NB4 (cell line): Measurements from ENCODE around the gene AFF3.

Source experiments
- DNase-seq: peaks from one replicate; pipeline ENCODE4 v3.0.0; 2010; ENCODE audit warnings: low read depth
- H3K4me3 ChIP-seq: one replicate; pipeline ENCODE4 v1.5.1; 2011; ENCODE audit warnings: mild to moderate bottlenecking, low read depth, low read length, moderate library complexity
- MYC ChIP-seq: IDR thresholded peaks from 2 replicates; pipeline ENCODE4 v1.6.1; 2011; ENCODE audit warnings: low read depth, low read length
- POLR2A ChIP-seq: IDR thresholded peaks from 2 replicates; pipeline ENCODE4 v1.6.1; 2011; ENCODE audit warnings: mild to moderate bottlenecking; ENCODE audit not compliant: insufficient read length; ENCODE audit errors: extremely low read depth
- TF ChIP-seq, protein P1 (sequence below): IDR thresholded peaks from 2 replicates; pipeline ENCODE4 v1.6.1; 2011; ENCODE audit warnings: low read depth, low read length
- TF ChIP-seq, protein P2 (sequence below): IDR thresholded peaks from one replicate; pipeline ENCODE4 v1.5.1; 2012; ENCODE audit warnings: low read depth, low read length

AFF3 gene

DNA sequence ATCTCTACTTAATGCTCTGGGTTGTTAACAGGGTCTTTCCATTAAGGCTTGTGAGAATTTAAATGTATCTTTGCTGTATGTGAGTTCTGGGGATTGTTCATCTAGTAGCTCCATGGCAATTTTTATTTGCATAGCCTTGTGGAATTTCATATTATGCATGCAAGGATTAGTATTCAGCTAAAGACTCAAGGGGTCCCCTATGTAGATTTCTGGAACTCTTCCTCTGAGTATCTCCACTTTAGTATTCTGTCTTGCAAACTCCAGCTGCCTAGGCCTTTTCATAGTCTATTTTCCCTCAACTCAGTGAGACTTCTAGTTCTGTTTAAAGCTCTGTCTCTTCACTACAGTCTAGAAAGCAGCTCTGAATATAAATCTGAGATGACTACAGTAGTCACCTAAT, 348.0 kb downstream of the AFF3 start:
- TF ChIP-seq POLR2A (no peak), MYC (no peak)
- TF ChIP-seq, protein P1, sequence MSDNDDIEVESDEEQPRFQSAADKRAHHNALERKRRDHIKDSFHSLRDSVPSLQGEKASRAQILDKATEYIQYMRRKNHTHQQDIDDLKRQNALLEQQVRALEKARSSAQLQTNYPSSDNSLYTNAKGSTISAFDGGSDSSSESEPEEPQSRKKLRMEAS, result no peak
- TF ChIP-seq, protein P2, sequence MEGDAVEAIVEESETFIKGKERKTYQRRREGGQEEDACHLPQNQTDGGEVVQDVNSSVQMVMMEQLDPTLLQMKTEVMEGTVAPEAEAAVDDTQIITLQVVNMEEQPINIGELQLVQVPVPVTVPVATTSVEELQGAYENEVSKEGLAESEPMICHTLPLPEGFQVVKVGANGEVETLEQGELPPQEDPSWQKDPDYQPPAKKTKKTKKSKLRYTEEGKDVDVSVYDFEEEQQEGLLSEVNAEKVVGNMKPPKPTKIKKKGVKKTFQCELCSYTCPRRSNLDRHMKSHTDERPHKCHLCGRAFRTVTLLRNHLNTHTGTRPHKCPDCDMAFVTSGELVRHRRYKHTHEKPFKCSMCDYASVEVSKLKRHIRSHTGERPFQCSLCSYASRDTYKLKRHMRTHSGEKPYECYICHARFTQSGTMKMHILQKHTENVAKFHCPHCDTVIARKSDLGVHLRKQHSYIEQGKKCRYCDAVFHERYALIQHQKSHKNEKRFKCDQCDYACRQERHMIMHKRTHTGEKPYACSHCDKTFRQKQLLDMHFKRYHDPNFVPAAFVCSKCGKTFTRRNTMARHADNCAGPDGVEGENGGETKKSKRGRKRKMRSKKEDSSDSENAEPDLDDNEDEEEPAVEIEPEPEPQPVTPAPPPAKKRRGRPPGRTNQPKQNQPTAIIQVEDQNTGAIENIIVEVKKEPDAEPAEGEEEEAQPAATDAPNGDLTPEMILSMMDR, result no peak
- no peak overlapping the region for H3K4me3 ChIP-seq
- DNase-seq, result no peak

DNA sequence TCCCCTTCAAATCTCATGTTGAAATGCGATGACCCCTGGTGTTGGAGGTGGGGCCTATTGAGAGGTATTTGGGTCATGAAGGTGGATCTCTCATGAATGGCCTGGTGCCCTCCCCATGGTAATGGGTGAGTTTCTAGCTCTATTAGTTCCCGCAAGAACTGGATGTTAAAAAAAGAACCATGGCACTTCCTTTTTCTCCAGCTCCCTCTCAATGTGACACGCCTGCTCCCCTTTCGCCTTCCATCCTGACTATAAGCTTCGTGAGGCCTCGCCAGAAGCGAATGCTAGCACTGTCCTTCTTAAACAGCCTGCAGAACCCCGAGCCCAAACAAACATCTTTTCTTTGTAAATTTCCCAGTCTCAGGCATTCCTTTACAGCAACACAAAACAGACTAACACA, 349.4 kb downstream of the AFF3 start:
- H3K4me3 ChIP-seq, result no peak overlapping the region
- no peak for DNase-seq
- TF ChIP-seq, protein P2, result no peak
- TF ChIP-seq POLR2A, result no peak
- TF ChIP-seq, protein P1, result no peak
- TF ChIP-seq MYC, result no peak

DNA sequence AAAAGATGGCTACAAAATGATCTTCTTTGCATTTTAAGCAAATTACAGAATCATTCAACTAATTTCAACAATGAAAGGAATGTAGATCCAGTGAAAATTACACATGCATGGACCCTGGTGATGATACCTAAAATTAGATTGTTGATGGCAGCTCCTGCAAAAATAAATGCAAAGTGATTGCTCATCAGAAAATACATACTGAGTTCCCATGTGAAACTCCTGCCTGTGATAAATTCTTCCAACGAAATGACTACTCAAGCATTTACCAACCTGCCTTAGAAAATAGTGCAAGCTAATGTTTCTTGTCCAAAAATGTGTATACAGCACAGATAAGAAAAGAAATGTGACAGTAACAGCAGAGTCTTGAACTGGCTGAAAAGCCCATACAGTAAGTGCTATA, 352.5 kb downstream of the AFF3 start:
- no peak overlapping the region for H3K4me3 ChIP-seq
- DNase-seq, result no peak
- TF ChIP-seq, protein P2, result no peak
- TF ChIP-seq, protein P1, result no peak
- no peak for TF ChIP-seq POLR2A
- TF ChIP-seq MYC, result no peak

DNA sequence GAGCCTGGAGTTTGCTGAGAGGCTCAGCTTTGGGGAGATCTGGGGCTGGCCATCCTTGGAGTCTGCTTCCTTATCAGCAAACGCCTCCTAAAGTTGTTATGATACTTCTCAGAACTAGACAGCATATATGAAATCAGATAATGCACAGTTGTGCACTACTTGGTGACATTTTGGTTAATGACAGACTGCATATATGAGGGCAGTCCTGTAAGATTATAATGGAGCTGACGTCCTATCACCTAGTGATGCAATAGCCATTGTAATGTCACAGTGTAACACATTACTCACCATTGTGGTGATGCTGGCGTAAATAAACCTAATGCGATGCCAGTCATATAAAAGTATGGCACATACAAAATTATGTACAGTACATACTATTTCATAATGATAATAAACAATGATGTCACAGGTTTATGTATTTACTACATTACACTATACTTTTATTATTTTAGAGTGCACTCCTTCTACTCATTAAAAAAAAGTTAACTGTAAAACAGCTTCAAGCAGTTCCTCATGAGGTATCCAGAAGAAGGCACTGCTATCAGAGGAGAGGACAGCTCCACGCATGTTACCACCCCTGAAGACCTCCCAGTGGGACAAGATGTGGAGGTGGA, 354.5 kb downstream of the AFF3 start:
- DNase-seq, result no peak

DNA sequence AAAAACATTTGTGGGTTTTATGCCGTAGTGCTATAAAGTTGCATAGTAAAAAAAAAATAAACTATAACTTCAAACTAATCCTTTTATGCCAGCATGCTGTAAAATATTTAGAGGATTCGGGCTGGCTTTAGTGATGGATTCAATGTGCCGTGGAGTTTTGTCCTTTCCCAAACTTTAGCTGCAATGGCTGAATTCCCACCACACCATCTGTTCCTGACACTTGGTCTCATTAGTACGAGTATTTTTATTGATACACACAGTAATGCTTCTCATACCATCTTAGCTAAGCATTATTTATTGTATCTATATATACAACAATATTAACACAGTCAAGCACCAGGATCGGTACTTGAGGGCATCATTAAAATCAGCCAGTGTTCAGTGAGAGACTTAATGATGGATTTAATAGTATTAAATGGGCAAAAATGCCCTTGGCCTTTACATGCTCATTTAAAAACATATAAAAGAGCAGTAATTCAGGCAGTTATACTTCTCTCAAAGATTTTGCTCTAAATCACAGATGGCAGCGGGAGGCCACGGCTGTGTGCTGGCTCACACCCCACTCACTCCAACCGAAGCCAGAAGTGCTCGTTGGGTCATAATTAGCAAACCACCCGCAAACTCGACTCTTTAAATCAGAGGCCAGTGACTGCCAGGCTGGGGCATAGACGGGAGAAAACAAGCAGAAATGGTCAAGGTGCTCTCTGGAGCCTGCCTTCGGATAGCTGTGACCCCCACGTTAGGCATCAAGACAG, 355.6 kb downstream of the AFF3 start:
- DNase-seq, result no peak
- TF ChIP-seq POLR2A, result no peak
- no peak overlapping the region for H3K4me3 ChIP-seq

More for the DNA sequence above, 354.5 kb downstream of the AFF3 start:
- no peak overlapping the region for H3K4me3 ChIP-seq
- TF ChIP-seq, protein P2, result no peak
- TF ChIP-seq, protein P1, result no peak
- TF ChIP-seq POLR2A (no peak), MYC (no peak)

DNA sequence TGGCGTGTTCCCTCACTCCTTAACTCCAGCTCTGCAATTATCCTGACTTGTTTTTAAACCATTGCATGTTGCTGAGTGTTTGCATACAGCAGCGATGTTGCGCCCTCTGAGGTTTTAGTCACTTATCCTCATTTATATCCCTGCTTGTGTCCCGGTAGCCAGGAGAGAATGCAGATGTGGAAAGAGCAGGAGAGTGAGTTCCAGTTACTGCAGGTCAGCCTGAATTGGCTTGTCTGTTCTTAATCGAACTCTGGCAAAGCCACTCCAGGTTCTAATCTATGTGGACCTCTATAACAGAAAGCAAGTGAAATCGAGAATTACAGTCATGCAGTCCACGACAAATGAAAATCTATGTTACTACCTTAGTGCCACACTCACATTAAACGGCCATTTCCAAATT, 357.4 kb downstream of the AFF3 start:
- no peak for DNase-seq
- no peak for TF ChIP-seq MYC
- TF ChIP-seq, protein P2, result no peak
- TF ChIP-seq, protein P1, result no peak
- TF ChIP-seq POLR2A, result no peak
- no peak overlapping the region for H3K4me3 ChIP-seq
